Fibroblast of villous mesenchyme (primary cell): Measurements from ENCODE around the gene PKIG. TPM values are rescaled to one million over a fixed set of nuclear protein-coding genes. Genes with fewer than 3 reads are reported as not detected.

ENCODE experiments used
- DNase-seq: peaks from one replicate; pipeline ENCODE4 v3.0.0-alpha.2; 2010; ENCODE audit warnings: low read depth
- H3K4me3 ChIP-seq: 2 replicates; pipeline ENCODE4 v1.5.1; 2011; ENCODE audit warnings: low read depth, mild to moderate bottlenecking, low read length
- CTCF ChIP-seq: IDR thresholded peaks from 2 replicates; pipeline ENCODE4 v1.5.1; 2012; ENCODE audit warnings: low read depth, mild to moderate bottlenecking, low read length; ENCODE audit not compliant: insufficient read depth
- total RNA-seq: library from RNA; depleted of rRNA; stranded (reverse); fragments of >200 nt; gene quantifications from 2 replicates; pipeline ENCODE4 v1.2.3, GENCODE V29; 2012

Gene PKIG
- total RNA-seq: 160 and 220 TPM in 2 replicates

- DNase-seq: peak; percentile 93
- TF ChIP-seq CTCF: no peak
- peak within 1 kb of the TSS; percentile 76 for H3K4me3 ChIP-seq
These were observed at the start of gene PKIG for GRCh38 chr20:44582311-44583025. Gene PKIG (plus strand): TSS chr20:44582579. CDS start chr20:44614557, 31,978 bp downstream.

GRCh38 chr20:44532981-44533331 is 49.4 kb upstream of the PKIG start:
- no peak for TF ChIP-seq CTCF
- H3K4me3 ChIP-seq: peak overlapping the region; percentile 79
- peak; percentile 50 for DNase-seq

GRCh38 chr20:44533928-44534327 is 48.5 kb upstream of the PKIG start:
- H3K4me3 ChIP-seq: no peak overlapping the region
- DNase-seq: no peak
- no peak for TF ChIP-seq CTCF

- TF ChIP-seq CTCF: no peak
- no peak for DNase-seq
- no peak overlapping the region for H3K4me3 ChIP-seq
These were observed 46.2 kb upstream of the PKIG start for GRCh38 chr20:44536175-44536574.

DNA sequence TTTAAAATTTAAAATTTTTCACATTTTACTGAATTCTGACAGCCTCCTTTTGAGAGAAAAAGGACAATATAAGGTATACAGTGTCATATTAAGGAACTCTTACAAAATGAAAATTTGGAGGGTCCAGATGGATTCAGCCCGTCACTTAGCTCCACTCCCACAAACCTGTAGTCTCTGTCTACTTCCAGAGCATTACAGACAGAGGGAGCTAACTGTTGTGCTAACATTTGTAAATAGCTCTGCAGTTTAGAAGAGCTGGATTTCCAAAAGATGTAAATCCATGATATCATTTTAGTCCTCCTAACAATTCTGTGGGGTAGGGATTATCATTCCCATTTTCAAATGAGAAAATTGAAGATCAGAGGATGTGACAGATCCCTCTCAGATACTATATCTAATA is 44.4 kb upstream of the PKIG start:
- peak; percentile 35 for DNase-seq
- TF ChIP-seq CTCF: peak; percentile 29
- no peak overlapping the region for H3K4me3 ChIP-seq

DNA sequence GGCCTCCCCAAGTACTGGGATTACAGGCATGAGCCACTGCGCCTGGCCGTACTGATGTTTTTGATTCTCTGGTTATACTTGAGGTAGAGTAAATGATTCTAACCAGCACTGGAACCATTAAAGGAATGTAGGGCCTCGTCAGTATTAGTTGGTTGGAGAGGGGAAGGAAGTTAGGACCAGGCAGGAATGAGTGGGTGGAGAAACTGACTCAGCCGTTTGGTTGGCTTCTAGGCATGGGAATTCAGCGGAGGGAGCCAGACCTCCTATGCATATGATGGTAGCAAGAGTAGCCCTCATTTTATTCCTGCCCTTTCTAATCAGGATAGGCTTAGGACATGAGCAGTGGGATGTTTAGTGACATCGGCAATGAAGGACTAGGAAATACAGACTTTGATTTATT is 41.5 kb upstream of the PKIG start:
- no peak overlapping the region for H3K4me3 ChIP-seq
- DNase-seq: peak; percentile 43
- no peak for TF ChIP-seq CTCF

GRCh38 chr20:44541992-44542391 is 40.4 kb upstream of the PKIG start:
- TF ChIP-seq CTCF: no peak
- peak; percentile 38 for DNase-seq

More at GRCh38 chr20:44541992-44542391, 40.4 kb upstream of the PKIG start:
- H3K4me3 ChIP-seq: no peak overlapping the region
